Liver (tissue), 9 donors: ENCODE measurements around the gene BTBD9. TPM values are rescaled to one million over a fixed set of nuclear protein-coding genes. Genes with fewer than 3 reads are reported as not detected.

Source experiments
- DNase-seq: peaks from one replicate; pipeline ENCODE4 v3.0.0-alpha.2; 2017; ENCODE audit warnings: low spot score
- H3K27ac ChIP-seq, 2 donors: one replicate each; pipeline ENCODE4 v1.7.0; 2013; ENCODE audit warnings: inconsistent platforms in 2 of 2, low read length in 2 of 2, control low read depth in 1 of 2, low read depth in 1 of 2, mild to moderate bottlenecking in 1 of 2
- H3K27me3 ChIP-seq, 4 donors: one replicate each; pipeline versions ENCODE4 v1.6.1 to v1.7.0; 2013; ENCODE audit warnings: low read length in 3 of 4, inconsistent platforms in 1 of 4, mild to moderate bottlenecking in 1 of 4, moderate library complexity in 1 of 4; ENCODE audit not compliant: control insufficient read depth in 4 of 4, insufficient read depth in 4 of 4
- H3K36me3 ChIP-seq, 4 donors: one replicate each; pipeline versions ENCODE4 v1.6.1 to v1.7.0; 2013; ENCODE audit warnings: low read length in 3 of 4, mild to moderate bottlenecking in 3 of 4, low read depth in 1 of 4, moderate library complexity in 1 of 4; ENCODE audit not compliant: control insufficient read depth in 4 of 4, insufficient read depth in 3 of 4
- H3K4me1 ChIP-seq, 4 donors: one replicate each; pipeline versions ENCODE4 v1.6.1 to v1.7.0; 2013; ENCODE audit warnings: low read length in 3 of 4, mild to moderate bottlenecking in 3 of 4, moderate library complexity in 1 of 4; ENCODE audit not compliant: control insufficient read depth in 4 of 4, insufficient read depth in 4 of 4
- H3K4me3 ChIP-seq, 3 donors: one replicate each; pipeline versions ENCODE4 v1.6.1 to v1.7.0; 2013; ENCODE audit warnings: low read length in 3 of 3, control low read depth in 1 of 3, low read depth in 1 of 3, mild to moderate bottlenecking in 1 of 3
- H3K9ac ChIP-seq, 2 donors: one replicate each; pipeline ENCODE4 v1.7.0; 2013; ENCODE audit warnings: low read length in 2 of 2, mild to moderate bottlenecking in 2 of 2, moderate library complexity in 2 of 2, control low read depth in 1 of 2, low read depth in 1 of 2
- H3K9me3 ChIP-seq, 4 donors: one replicate each; pipeline versions ENCODE4 v1.6.1 to v1.7.0; 2013; ENCODE audit warnings: low read length in 3 of 4; ENCODE audit not compliant: control insufficient read depth in 4 of 4
- EGR1 ChIP-seq, 2 donors: IDR thresholded peaks; 2 replicates each; pipeline ENCODE4 v1.6.1; 2016 to 2018; ENCODE audit warnings: antibody characterized with exemption in 2 of 2, low read depth in 2 of 2
- FOXA1 ChIP-seq: IDR thresholded peaks from 2 replicates; pipeline ENCODE4 v1.6.1; 2016; ENCODE audit warnings: antibody characterized with exemption
- FOXA2 ChIP-seq: IDR thresholded peaks from 2 replicates; pipeline ENCODE4 v1.6.1; 2016; ENCODE audit warnings: antibody characterized with exemption
- GABPA ChIP-seq, 2 donors: IDR thresholded peaks in 1 of 2; conservative IDR thresholded peaks in 1 of 2; 2 replicates each; pipeline ENCODE4 v1.6.1; 2016; ENCODE audit warnings: antibody characterized with exemption in 2 of 2, mild to moderate bottlenecking in 1 of 2, moderate library complexity in 1 of 2
- HNF4A ChIP-seq, 2 donors: conservative IDR thresholded peaks; 2 replicates each; pipeline ENCODE4 v1.6.1; 2016; ENCODE audit warnings: antibody characterized with exemption in 2 of 2, mild to moderate bottlenecking in 2 of 2
- HNF4G ChIP-seq: IDR thresholded peaks from 2 replicates; pipeline ENCODE4 v1.6.1; 2016; ENCODE audit warnings: antibody characterized with exemption
- JUND ChIP-seq, 2 donors: IDR thresholded peaks; 2 replicates each; pipeline ENCODE4 v1.6.1; 2016; ENCODE audit warnings: antibody characterized with exemption in 2 of 2
- NR2F2 ChIP-seq: IDR thresholded peaks from 2 replicates; pipeline ENCODE4 v1.6.1; 2016; ENCODE audit warnings: antibody characterized with exemption
- RAD21 ChIP-seq, 2 donors: IDR thresholded peaks; 2 replicates each; pipeline ENCODE4 v1.6.1; 2016; ENCODE audit warnings: antibody characterized with exemption in 2 of 2, mild to moderate bottlenecking in 2 of 2
- RXRA ChIP-seq, 2 donors: IDR thresholded peaks; 2 replicates each; pipeline ENCODE4 v1.6.1; 2017 to 2018; ENCODE audit warnings: antibody characterized with exemption in 2 of 2, mild to moderate bottlenecking in 1 of 2
- SP1 ChIP-seq: IDR thresholded peaks from 2 replicates; pipeline ENCODE4 v1.6.1; 2018; ENCODE audit warnings: antibody characterized with exemption, mild to moderate bottlenecking
- TAF1 ChIP-seq: conservative IDR thresholded peaks from 2 replicates; pipeline ENCODE4 v1.6.1; 2016; ENCODE audit warnings: antibody characterized with exemption, mild to moderate bottlenecking
- YY1 ChIP-seq: IDR thresholded peaks from 2 replicates; pipeline ENCODE4 v1.6.1; 2016; ENCODE audit warnings: antibody characterized with exemption, mild to moderate bottlenecking
- WGBS: extraction: QIAGEN DNeasy Blood & Tissue Kit; methylation state at CpG from one replicate; pipeline ENCODE4 v1.1.7; 2013; 5-methylcytosine and 5-hydroxymethylcytosine counted together
- polyA plus RNA-seq, 2 donors: library from polyadenylated mRNA; stranded (reverse) in 1 of 2; unstranded in 1 of 2; fragments of 200-250 nt in 1 of 2; fragments of >200 nt in 1 of 2; fragmentation: Nextera tagmentation in 1 of 2; extraction: Ambion mirVana in 1 of 2; gene quantifications; one replicate each; pipeline versions ENCODE4 v1.2.1 to v1.2.3, GENCODE V29; 2013 to 2015
- total RNA-seq, 2 donors: library from RNA; depleted of rRNA; stranded (reverse); fragments of >200 nt; gene quantifications; one replicate each; pipeline ENCODE4 v1.2.3, GENCODE V29; 2014
- TF ChIP-seq, protein P1 (sequence below): IDR thresholded peaks from 2 replicates; pipeline ENCODE4 v1.6.1; 2016; ENCODE audit warnings: antibody characterized with exemption
- TF ChIP-seq, protein P2 (sequence below): IDR thresholded peaks from 2 replicates; pipeline ENCODE4 v1.6.1; 2016; ENCODE audit warnings: antibody characterized with exemption
- TF ChIP-seq, protein P3 (sequence below): IDR thresholded peaks from 2 replicates; pipeline ENCODE4 v1.6.1; 2016; ENCODE audit warnings: antibody characterized with exemption
- TF ChIP-seq, protein P4 (sequence below): IDR thresholded peaks from 2 replicates; pipeline ENCODE4 v1.6.1; 2016; ENCODE audit warnings: antibody characterized with exemption, mild to moderate bottlenecking
- TF ChIP-seq, protein P5 (sequence below): fragments of 150-350 bp; IDR thresholded peaks from 2 replicates; pipeline ENCODE4 v1.5.1; 2017; ENCODE audit warnings: improper control_type of control experiment, low read depth, low read length; ENCODE audit not compliant: missing input control
- donor health status: healthy.
- donor health status: healthy.
- donor health status: healthy.
- donor health status: healthy.
- donor health status: healthy.

Gene BTBD9
- total and polyA plus RNA-seq, 4 donors: 2.0 to 12.4 (median 5.7) TPM

DNA sequence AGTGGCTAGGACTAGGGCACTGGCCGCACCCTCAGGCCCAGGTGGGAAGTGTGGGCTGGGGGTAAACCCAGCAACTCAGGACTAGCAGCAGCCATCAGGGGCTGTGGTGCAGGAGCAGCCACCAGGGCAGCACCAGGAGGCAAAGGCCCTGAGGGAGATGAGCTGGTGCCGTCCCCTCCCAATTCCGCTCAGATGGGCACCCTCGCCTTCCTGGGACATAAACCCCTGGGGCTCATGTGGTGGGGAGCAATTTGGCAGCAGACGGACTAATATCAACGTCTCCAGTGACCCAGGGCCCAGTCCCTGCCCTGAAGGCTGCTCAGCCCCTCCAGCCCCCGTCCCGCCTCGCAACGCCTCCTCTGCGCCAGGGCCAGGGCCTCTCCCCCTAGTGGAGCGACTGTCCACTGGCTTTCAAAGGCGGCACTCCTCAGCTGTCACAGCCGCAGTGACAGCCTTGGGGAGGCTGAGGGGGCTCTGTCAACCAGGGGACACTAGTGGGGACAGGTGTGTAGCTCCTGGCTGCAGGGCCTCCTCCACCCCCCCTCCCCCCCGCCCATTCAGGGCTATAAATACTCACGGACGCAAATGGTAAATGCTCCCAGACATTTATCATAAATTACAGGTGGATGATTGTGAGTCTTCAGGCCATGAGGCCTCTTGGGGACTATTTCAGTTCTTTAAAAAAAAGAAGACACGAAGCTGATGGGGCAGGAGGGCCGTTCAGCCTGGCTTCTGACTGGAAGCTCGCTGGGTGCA lies 470.3 kb downstream of the BTBD9 start:
- 91% methylated on average over 20 of the region's 20 CpGs for WGBS
- no peak for DNase-seq
- Histone ChIP-seq H3K9me3 (no peaks in the 10 kb centered on the region), H3K36me3 (no peaks in the 10 kb centered on the region), H3K4me1 (peaks cover 2 to 36% (median 27%) of the 10 kb centered on the region in 4 donors), H3K27ac (no peak overlapping the region), H3K4me3 (no peak overlapping the region), H3K9ac (no peak overlapping the region), H3K27me3 (no peaks in the 10 kb centered on the region)
- TF ChIP-seq JUND (IDR thresholded peaks at IDR 0.05) (no peak), FOXA2 (no peak), HNF4A (conservative IDR thresholded peaks at IDR 0.05) (no peak), TAF1 (no peak), YY1 (no peak), NR2F2 (no peak), EGR1 (IDR thresholded peaks at IDR 0.05; ENCODE audit: low read depth in 2 of 2) (no peak), SP1 (no peak), RXRA (IDR thresholded peaks at IDR 0.05) (no peak), HNF4G (no peak), GABPA (IDR thresholded peaks at IDR 0.05 in 1 of 2, conservative IDR thresholded peaks at IDR 0.05 in 1 of 2) (no peak), RAD21 (IDR thresholded peaks at IDR 0.05) (no peak), FOXA1 (no peak)
- TF ChIP-seq, protein P1, sequence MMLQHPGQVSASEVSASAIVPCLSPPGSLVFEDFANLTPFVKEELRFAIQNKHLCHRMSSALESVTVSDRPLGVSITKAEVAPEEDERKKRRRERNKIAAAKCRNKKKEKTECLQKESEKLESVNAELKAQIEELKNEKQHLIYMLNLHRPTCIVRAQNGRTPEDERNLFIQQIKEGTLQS: no peak
- TF ChIP-seq, protein P2, sequence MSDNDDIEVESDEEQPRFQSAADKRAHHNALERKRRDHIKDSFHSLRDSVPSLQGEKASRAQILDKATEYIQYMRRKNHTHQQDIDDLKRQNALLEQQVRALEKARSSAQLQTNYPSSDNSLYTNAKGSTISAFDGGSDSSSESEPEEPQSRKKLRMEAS: no peak
- TF ChIP-seq, protein P3, sequence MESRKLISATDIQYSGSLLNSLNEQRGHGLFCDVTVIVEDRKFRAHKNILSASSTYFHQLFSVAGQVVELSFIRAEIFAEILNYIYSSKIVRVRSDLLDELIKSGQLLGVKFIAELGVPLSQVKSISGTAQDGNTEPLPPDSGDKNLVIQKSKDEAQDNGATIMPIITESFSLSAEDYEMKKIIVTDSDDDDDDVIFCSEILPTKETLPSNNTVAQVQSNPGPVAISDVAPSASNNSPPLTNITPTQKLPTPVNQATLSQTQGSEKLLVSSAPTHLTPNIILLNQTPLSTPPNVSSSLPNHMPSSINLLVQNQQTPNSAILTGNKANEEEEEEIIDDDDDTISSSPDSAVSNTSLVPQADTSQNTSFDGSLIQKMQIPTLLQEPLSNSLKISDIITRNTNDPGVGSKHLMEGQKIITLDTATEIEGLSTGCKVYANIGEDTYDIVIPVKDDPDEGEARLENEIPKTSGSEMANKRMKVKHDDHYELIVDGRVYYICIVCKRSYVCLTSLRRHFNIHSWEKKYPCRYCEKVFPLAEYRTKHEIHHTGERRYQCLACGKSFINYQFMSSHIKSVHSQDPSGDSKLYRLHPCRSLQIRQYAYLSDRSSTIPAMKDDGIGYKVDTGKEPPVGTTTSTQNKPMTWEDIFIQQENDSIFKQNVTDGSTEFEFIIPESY: no peak
- TF ChIP-seq, protein P4, sequence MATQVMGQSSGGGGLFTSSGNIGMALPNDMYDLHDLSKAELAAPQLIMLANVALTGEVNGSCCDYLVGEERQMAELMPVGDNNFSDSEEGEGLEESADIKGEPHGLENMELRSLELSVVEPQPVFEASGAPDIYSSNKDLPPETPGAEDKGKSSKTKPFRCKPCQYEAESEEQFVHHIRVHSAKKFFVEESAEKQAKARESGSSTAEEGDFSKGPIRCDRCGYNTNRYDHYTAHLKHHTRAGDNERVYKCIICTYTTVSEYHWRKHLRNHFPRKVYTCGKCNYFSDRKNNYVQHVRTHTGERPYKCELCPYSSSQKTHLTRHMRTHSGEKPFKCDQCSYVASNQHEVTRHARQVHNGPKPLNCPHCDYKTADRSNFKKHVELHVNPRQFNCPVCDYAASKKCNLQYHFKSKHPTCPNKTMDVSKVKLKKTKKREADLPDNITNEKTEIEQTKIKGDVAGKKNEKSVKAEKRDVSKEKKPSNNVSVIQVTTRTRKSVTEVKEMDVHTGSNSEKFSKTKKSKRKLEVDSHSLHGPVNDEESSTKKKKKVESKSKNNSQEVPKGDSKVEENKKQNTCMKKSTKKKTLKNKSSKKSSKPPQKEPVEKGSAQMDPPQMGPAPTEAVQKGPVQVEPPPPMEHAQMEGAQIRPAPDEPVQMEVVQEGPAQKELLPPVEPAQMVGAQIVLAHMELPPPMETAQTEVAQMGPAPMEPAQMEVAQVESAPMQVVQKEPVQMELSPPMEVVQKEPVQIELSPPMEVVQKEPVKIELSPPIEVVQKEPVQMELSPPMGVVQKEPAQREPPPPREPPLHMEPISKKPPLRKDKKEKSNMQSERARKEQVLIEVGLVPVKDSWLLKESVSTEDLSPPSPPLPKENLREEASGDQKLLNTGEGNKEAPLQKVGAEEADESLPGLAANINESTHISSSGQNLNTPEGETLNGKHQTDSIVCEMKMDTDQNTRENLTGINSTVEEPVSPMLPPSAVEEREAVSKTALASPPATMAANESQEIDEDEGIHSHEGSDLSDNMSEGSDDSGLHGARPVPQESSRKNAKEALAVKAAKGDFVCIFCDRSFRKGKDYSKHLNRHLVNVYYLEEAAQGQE: no peak
- TF ChIP-seq, protein P5, sequence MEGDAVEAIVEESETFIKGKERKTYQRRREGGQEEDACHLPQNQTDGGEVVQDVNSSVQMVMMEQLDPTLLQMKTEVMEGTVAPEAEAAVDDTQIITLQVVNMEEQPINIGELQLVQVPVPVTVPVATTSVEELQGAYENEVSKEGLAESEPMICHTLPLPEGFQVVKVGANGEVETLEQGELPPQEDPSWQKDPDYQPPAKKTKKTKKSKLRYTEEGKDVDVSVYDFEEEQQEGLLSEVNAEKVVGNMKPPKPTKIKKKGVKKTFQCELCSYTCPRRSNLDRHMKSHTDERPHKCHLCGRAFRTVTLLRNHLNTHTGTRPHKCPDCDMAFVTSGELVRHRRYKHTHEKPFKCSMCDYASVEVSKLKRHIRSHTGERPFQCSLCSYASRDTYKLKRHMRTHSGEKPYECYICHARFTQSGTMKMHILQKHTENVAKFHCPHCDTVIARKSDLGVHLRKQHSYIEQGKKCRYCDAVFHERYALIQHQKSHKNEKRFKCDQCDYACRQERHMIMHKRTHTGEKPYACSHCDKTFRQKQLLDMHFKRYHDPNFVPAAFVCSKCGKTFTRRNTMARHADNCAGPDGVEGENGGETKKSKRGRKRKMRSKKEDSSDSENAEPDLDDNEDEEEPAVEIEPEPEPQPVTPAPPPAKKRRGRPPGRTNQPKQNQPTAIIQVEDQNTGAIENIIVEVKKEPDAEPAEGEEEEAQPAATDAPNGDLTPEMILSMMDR: no peak
